Measurements from ENCODE around the gene CCDC15.
"Not testable (repeated sequence)": the region's sequence is repeated elsewhere in the genome, so short reads cannot be mapped to it uniquely, and the experiment has no call there.

Gene CCDC15

DNA sequence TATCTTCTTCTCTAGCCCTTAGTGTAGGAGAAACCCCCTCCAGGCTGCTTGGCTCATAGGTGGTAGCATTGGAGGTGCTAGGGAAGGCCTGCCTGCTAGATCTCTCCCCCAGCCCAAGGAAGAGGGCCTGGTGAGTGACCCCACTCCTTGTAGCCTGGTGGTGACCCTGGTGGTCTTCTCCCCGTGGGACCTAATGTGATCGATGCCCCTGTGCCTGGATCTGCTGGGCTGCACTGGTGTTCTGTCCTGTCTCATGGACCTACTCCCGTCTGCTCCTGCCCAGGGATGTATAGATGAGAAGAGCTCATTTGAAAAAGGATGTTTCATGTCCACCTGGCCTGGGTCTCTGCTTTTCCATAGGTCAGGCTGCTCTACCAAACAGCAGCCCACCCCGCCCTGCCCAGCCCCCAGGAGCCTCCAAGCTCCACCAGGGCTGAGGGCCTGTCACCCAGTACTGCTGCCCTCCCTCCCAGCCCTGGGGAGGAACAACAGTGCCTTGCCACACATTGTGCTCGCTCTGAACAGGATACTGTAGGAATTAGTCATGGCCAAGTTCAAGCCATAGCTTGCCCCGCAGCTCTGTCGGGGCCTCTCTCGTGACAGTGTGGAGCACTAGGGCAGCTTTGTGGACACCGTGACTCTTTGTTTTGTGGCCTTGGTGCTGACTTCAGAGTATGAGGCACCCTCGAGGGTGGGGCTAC lies 128.8 kb downstream of the CCDC15 start:
- no peak for DNase-seq (ENCODE audit: low read depth)

GRCh38 chr11:125083312-125084056 lies 129.5 kb downstream of the CCDC15 start:
- DNase-seq (ENCODE audit: low read depth), result no peak

DNA sequence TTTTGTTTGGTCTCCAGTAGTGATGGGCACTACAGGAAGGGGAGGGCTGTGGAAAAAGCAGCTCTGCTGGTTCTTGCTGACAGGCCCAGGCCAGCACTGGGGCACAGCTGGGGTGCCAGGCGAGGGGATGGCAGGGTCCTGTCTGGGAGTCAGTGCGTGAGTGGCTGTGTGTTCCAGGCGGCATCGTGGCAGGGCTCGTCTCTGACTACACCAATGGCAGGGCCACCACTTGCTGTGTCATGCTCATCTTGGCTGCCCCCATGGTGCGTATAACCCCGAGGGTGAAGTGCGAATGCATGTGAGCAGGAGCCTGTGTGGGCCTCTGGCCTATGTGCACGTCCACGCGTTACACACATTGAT lies 130.0 kb downstream of the CCDC15 start:
- DNase-seq (ENCODE audit: low read depth), result no peak

- no peak for DNase-seq (ENCODE audit: low read depth)
These were observed 130.8 kb downstream of the CCDC15 start for GRCh38 chr11:125084761-125085231.

- DNase-seq (ENCODE audit: low read depth), result no peak
These were observed 131.5 kb downstream of the CCDC15 start for GRCh38 chr11:125085301-125086081.

DNA sequence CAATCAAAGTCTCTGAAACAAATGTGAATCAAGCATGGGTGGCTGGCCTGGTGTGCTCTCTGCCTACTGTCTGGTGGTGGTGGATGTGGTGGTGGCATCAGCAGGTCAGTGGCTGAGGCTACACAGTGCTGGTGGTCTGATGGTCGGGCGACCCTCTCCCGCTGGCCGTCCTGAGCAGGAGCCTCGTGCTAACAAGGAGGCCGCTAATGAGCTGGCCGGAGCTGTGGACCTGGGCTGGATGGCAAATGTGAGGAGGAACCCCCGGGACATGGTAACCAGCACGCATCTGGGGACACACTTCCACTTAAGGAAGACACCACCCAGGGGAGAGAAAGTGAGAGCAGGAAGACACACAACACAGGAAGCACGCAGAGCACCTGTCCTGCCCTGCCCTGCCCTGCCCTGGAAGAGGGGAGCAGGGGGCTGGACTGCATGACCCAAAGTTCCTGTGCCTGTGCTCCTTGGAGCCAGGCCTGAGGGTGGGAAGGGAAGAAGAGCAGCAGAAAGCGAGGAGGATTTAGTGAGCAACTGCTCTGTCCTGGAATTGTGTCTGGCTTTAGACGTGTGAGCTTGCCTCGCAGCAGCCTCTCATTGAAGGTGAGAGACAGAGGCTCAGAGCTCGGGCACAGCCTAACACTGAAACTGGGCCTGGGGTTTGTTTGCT lies 132.8 kb downstream of the CCDC15 start:
- no peak for DNase-seq (ENCODE audit: low read depth)

DNA sequence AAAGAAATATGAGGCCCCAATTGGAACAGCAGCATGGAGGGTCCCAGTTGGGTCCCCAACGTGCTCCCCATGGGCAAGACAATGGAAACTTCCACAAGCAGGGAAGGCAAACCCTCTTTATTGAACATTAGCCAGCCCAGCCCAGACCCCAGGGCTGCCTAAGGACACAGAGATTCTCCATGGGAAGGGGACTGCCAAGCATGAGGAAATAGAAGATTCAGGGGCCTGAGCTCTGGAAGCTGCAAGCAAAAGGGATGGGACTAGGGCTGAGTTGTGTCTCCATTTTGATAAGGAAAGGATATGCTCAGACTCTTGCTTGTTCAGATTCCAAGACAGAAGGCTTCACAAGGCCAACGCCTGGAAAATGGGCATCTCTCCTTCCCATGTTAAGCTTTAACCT lies 134.1 kb downstream of the CCDC15 start:
- DNase-seq (ENCODE audit: low read depth), result no peak

DNA sequence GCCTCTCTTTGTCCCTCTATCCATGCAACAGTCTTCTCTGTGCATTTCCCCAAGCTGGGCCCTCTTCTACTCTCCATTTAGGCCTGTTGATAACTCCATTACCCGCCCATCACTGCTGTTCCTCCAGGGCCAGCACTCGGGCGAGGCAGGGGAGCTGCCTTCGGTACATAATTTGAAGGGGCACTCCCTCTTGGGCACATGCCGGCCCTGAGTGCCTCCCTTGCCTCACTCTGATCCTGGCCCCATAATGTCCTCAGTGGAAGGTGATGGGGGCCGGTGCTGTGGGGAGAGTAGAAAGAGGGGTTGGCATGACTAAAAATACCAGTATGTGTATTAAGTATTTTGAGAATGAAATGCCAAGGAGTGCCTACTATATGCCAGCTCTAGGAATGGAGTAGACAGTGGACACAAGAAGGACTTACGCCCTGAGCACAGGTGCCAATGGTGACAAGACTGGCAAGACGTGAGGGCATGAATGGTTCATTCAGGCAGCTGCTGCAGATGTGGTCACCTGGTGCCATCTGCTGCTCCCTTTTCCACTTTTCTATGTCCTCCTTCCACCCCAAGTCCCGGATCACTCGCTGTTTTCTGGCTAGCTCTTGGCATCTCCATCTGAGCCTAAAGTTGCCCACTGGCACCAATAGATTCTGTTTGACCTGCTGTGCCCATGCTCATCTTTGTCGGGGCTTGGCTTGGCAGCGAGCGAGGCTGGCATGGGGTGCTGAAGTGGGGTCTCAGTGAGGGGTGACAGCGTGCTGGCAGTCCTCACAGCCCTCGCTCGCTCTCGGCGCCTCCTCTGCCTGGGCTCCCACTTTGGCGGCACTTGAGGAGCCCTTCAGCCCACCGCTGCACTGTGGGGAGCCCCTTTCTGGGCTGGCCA lies 134.8 kb downstream of the CCDC15 start:
- DNase-seq (ENCODE audit: low read depth), result no peak

GRCh38 chr11:125089481-125089880 lies 135.5 kb downstream of the CCDC15 start:
- DNase-seq (ENCODE audit: low read depth), result not testable (repeated sequence)

GRCh38 chr11:125090151-125090550 lies 136.1 kb downstream of the CCDC15 start:
- DNase-seq (ENCODE audit: low read depth), result not testable (repeated sequence)

DNA sequence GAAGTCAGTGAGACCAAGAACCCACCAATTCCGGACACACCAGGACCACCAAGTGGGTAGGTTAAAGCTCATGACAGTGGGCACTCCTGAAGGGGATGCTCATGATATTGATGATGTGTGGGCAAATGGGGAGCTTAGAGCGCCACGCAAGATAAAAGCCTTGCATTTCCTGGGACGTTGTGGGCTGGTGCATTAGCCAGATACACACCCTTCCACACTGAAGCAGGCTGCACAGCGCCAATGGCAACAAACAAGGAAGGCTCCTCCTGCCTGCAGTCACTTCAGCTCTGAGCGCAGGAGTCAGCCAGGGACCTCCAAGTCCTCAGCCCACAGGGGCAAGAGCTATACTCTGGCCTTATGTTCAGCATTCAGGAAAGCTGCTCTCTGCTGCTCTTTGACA lies 136.8 kb downstream of the CCDC15 start:
- DNase-seq (ENCODE audit: low read depth), result no peak

Measured in activated T-helper 9 cell treated with anti-CD3 and anti-CD28 coated beads, Interleukin-2, amount 50 U/mL, for 16 hours (primary cell).